Nephron progenitor cell (in vitro differentiated cells): ENCODE data around the gene RHOXF2.

Experiments
- DNase-seq: peaks from one replicate; pipeline ENCODE4 v3.0.0; 2021
- H3K27ac Mint-ChIP-seq: 2 replicates; pipeline ENCODE4 v1.8.0; 2021; ENCODE audit warnings: mild to moderate bottlenecking, moderate library complexity, mixed read lengths
- H3K27me3 Mint-ChIP-seq: 2 replicates; pipeline ENCODE4 v1.8.0; 2021; ENCODE audit warnings: mild to moderate bottlenecking, low read depth, mixed read lengths; ENCODE audit not compliant: poor library complexity
- H3K36me3 Mint-ChIP-seq: 2 replicates; pipeline ENCODE4 v1.8.0; 2021; ENCODE audit warnings: low read depth, mixed read lengths
- H3K4me1 Mint-ChIP-seq: 2 replicates; pipeline ENCODE4 v1.8.0; 2021; ENCODE audit warnings: mixed read lengths
- H3K4me3 Mint-ChIP-seq: 2 replicates; pipeline ENCODE4 v1.8.0; 2021; ENCODE audit warnings: mild to moderate bottlenecking, moderate library complexity, mixed read lengths
- H3K9me3 Mint-ChIP-seq: 2 replicates; pipeline ENCODE4 v1.8.0; 2021; ENCODE audit warnings: mild to moderate bottlenecking, moderate library complexity, mixed read lengths
- TF ChIP-seq, protein P1 (sequence below): fragments of 200-600 bp; sonication (generic); IDR thresholded peaks from 2 replicates; pipeline ENCODE4 v1.5.0; 2021; ENCODE audit warnings: antibody characterized with exemption

Gene RHOXF2

DNA sequence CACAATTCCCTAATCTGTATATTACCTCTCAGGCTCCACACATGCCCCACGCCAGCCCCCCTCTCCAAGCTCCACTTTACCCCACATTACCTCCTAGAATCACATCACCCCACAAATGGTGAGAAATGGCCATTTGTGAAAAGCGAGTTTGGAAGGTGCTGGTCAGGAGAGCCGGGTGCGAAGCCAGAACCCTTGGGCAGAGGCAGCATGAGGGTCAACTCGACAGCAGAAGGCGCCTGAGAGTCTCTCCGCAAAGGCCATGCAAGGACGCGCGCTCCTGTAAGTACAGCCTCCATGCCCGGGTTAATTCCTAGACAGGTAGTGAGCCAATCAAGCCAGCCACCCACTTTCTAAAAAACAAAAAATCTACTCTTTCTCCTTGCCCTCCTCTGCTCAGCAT lies 42.4 kb downstream of the RHOXF2 start:
- Mint-ChIP-seq H3K4me3 (no peak overlapping the region), H3K27me3 (peaks cover 6% of the 10 kb centered on the region), H3K9me3 (peaks cover 26% of the 10 kb centered on the region), H3K27ac (peak overlapping the region; percentile 57), H3K36me3 (no peaks in the 10 kb centered on the region), H3K4me1 (no peaks in the 10 kb centered on the region)
- no peak for DNase-seq
- TF ChIP-seq, protein P1, sequence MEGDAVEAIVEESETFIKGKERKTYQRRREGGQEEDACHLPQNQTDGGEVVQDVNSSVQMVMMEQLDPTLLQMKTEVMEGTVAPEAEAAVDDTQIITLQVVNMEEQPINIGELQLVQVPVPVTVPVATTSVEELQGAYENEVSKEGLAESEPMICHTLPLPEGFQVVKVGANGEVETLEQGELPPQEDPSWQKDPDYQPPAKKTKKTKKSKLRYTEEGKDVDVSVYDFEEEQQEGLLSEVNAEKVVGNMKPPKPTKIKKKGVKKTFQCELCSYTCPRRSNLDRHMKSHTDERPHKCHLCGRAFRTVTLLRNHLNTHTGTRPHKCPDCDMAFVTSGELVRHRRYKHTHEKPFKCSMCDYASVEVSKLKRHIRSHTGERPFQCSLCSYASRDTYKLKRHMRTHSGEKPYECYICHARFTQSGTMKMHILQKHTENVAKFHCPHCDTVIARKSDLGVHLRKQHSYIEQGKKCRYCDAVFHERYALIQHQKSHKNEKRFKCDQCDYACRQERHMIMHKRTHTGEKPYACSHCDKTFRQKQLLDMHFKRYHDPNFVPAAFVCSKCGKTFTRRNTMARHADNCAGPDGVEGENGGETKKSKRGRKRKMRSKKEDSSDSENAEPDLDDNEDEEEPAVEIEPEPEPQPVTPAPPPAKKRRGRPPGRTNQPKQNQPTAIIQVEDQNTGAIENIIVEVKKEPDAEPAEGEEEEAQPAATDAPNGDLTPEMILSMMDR: no peak

DNA sequence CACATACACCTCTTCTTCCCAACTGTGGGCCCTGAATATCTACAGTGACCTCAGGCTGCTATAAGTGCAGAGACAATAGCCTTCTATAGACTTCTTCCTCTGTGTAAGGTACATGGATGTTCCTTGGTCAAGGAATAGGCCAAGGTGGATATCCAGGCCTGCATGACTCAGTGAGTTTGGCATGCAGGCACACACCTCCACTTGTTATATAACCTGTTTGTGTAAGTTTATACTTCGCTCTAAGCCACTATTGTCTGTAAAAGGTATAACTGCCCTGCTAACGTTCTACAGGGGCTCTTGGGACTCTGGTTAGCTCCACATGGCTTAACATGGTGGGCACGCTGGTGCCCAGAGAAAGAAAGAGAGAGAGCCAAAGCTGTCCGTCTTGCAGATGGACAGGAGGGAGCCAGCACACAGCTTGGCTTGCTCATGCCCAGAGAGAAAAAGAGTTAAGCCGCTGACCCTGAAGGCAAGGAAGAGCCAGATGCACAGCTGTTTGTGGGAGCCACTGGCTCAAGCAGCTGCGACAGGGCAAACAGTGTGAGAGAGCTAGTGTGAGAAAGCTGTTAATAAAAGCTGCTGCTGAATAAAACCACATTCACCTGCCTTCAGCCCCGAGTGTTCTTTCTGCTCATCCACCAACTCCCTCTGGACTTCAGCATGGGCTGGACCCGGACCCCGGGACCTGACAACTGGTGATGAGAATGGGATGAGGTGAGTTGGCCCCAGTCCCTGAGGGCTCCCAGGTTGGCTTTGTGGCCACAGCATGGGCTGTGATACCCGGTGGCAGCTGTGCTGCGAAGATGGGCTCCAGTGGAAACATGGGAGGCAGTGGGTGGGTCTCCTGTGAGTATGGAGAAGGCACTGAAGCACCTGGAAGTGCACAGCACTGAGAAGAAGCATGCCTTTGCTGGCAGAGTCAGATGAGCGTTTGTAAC lies 47.7 kb downstream of the RHOXF2 start:
- DNase-seq: no peak
- no peak overlapping the region for H3K27ac Mint-ChIP-seq

DNA sequence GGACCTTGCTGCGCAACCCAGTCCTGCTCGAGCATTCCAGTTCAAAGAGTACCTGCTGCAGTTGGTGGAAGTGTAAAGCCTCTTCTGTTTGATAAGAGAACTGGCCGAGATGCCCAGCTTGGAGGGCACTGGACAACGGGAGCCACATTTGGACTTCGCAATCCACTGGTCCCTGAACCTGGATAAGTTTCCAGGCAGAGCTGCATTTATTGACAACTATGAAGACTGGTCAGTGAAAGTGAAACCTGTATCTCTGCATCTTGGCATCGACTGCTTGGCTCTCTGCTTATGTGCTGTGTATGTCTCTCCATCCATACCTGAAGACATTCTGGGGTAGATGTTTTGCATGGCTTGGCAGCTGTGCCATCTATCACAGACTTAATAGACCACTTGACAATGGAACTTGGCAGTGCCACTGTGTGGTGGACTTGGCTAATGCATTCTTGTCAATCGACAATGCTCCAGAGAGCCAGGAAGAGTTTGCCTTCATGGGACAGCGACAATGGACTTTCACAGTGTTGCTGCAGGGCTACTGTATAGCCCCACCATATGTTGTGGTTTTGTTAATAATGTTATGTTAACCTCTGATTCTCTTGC lies 48.7 kb downstream of the RHOXF2 start:
- Mint-ChIP-seq H3K27ac (no peak overlapping the region), H3K4me1 (peaks cover 4% of the 10 kb centered on the region), H3K36me3 (no peaks in the 10 kb centered on the region), H3K27me3 (no peaks in the 10 kb centered on the region), H3K9me3 (peaks cover 19% of the 10 kb centered on the region), H3K4me3 (no peak overlapping the region)
- TF ChIP-seq, protein P1: no peak
- DNase-seq: no peak

More for the DNA sequence above, 47.7 kb downstream of the RHOXF2 start:
- no peaks in the 10 kb centered on the region for H3K36me3 Mint-ChIP-seq
- peaks cover 24% of the 10 kb centered on the region for H3K9me3 Mint-ChIP-seq
- peaks cover 4% of the 10 kb centered on the region for H3K4me1 Mint-ChIP-seq
- no peaks in the 10 kb centered on the region for H3K27me3 Mint-ChIP-seq
- TF ChIP-seq, protein P1: no peak
- no peak overlapping the region for H3K4me3 Mint-ChIP-seq

DNA sequence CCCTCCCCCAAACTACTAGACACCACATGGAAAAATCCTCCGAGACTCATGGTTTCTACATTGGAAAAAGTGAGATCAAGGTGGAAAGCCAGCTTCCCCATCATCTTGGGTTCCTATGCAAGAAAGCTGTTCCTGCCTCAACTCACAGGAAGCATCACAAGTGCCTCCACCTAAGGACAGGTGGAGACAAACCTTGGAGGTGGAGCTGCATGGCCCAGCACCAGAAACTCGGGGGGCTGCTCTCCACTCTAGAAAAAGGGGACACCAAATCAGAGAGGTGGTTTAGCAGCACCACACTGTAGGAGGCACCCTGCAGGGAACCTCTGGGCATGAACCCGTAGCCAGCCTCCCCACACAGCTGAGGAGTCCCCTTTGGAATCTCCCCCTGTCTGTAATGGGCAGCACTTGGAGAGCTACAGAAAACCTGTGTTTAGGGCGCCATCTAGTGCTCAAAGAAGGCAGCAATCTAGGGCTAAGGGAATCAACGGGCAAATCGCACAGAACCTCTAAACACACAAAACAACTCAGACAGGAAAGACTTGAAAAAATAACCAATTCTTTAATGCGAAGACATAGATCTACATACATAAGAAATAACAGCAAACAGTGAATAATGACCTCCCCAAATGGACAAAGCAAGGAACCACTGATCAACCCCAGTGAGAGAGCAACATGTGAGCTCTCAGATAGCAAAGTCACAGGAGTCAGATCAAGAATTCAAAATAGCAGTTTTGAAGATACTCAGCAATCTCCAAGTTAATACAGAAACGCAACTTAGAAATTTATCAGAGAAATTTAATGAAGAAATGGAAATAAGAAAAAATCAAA lies 55.2 kb downstream of the RHOXF2 start:
- Mint-ChIP-seq H3K4me3 (no peak overlapping the region), H3K4me1 (peaks cover 2% of the 10 kb centered on the region), H3K27me3 (no peaks in the 10 kb centered on the region), H3K9me3 (peaks cover 26% of the 10 kb centered on the region), H3K36me3 (no peaks in the 10 kb centered on the region), H3K27ac (no peak overlapping the region)
- TF ChIP-seq, protein P1: peak; percentile 59
- peak; percentile 68 for DNase-seq
